ENCODE measurements around the gene ADARB1. TPM values are rescaled to one million over a fixed set of nuclear protein-coding genes. Genes with fewer than 3 reads are reported as not detected.

The ADARB1 gene
- polyA plus RNA-seq, 1 donor (not counting 4 experiments of a cell fraction or from before 2014, with no cell fraction given): 13.0 TPM

DNA sequence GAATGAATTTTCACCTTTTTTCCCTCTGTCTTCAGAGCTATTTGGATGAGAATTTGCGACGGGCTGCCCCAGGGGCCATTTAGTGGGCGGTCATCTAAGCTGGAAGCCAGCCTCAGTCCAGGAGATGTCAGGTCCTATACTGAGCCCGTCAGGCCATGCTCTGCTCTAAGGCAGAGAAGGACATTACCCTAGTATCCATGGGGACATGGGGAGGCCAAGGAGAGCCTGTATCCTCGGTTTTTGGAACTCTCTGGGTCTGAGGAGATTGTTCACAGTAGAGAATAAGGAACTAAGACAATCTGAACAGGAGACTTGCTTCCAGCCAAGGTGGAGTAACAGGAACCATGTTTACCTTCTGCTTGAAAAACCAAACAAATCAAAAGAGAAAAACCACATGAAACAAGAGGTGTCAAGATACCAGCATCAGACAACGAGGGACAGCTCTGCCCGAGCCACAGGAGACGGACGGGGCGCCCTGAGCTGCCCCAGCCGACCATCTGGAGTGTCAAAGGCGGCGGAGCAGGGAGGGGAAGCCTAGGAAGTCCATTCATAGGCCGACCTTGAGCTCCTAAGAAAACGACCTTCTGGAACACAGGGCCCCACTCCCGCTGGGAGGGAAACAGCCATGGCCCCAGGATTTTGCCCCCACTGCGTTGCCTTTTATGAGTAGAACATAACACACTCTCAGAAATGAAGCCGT is 20.0 kb upstream of the ADARB1 start:
- dilution Hi-C loops (cut with MboI; ENCODE audit: extremely low pct_ligation_motif_present, low sequenced_read_pairs): no loop called here

DNA sequence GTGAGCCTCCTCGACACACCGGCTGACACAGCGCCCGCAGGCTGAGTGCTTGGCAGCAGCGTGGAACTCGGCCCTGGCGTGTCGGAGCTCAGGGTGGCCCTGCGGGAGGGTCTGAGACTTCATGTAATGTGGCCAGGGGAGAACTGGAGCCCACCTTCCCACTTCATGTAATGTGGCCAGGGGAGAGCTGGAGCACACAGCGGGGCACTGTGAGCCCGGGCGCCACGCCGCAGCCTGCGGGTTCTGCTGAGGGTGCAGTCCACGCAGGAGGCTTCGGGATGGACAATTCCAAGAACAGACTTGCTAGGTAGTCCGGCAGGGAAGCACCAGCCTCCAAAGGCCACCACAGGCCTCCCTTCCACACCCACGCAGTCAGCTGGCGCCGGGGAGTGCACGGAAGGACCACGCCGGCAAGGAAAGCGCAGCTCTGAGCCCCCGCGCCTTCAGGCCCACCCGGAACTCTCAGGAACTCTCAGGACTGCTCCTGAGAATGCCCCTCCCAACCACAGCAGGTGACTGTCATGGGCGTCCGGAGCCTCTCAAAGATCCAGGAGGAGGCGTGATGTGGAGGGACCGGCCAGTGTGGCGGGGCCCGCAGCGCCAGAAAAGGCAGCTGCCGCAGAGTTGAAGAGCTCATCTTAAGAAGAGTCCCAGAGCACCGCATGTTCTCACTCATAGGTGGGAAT is 19.3 kb upstream of the ADARB1 start:
- H4K20me1 ChIP-seq (ENCODE audit: control insufficient read depth, extremely low read depth, insufficient read depth, low read length): no peaks in the 10 kb centered on the region
- H3K27ac ChIP-seq (ENCODE audit: control insufficient read depth, insufficient read depth, low read length): no peak overlapping the region
- TF ChIP-seq, protein P1, sequence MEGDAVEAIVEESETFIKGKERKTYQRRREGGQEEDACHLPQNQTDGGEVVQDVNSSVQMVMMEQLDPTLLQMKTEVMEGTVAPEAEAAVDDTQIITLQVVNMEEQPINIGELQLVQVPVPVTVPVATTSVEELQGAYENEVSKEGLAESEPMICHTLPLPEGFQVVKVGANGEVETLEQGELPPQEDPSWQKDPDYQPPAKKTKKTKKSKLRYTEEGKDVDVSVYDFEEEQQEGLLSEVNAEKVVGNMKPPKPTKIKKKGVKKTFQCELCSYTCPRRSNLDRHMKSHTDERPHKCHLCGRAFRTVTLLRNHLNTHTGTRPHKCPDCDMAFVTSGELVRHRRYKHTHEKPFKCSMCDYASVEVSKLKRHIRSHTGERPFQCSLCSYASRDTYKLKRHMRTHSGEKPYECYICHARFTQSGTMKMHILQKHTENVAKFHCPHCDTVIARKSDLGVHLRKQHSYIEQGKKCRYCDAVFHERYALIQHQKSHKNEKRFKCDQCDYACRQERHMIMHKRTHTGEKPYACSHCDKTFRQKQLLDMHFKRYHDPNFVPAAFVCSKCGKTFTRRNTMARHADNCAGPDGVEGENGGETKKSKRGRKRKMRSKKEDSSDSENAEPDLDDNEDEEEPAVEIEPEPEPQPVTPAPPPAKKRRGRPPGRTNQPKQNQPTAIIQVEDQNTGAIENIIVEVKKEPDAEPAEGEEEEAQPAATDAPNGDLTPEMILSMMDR (optimal IDR thresholded peaks at IDR 0.05 in 1 of 3, IDR thresholded peaks at IDR 0.05 in 1 of 3, conservative IDR thresholded peaks at IDR 0.05 in 1 of 3; ENCODE audit: extremely low read depth in 1 of 3, insufficient read depth in 2 of 3, low read length in 3 of 3): no peak
- TF ChIP-seq EZH2 (IDR thresholded peaks at IDR 0.05; ENCODE audit: low read length): no peak
- H3K79me2 ChIP-seq (ENCODE audit: control insufficient read depth, insufficient read depth, low read length): no peaks in the 10 kb centered on the region
- no peak overlapping the region for H3K4me3 ChIP-seq (ENCODE audit: control insufficient read depth in 2 of 3, extremely low read depth in 1 of 3, insufficient read depth in 2 of 3, low read depth in 1 of 3, low read length in 3 of 3)
- H3K4me2 ChIP-seq (ENCODE audit: control insufficient read depth, extremely low read depth, insufficient read depth, low read depth, low read length): no peak overlapping the region
- DNase-seq (ENCODE audit: low read depth, low spot score): no peak
- no peak overlapping the region for H2AFZ ChIP-seq (ENCODE audit: control insufficient read depth, low read length)
- FAIRE-seq: no peak
- no peaks in the 10 kb centered on the region for H3K36me3 ChIP-seq (ENCODE audit: control insufficient read depth in 2 of 2, extremely low read depth in 1 of 2, insufficient read depth in 2 of 2, low read length in 2 of 2)
- no peaks in the 10 kb centered on the region for H3K4me1 ChIP-seq (ENCODE audit: control insufficient read depth, extremely low read depth, insufficient read depth, low read length)
- H3K27me3 ChIP-seq (ENCODE audit: control insufficient read depth, extremely low read depth, insufficient read depth, low read length): peaks cover 22% of the 10 kb centered on the region
- no peaks in the 10 kb centered on the region for H3K9me3 ChIP-seq (ENCODE audit: control insufficient read depth, low read depth, low read length)
- no peaks in the 10 kb centered on the region for H3K9me1 ChIP-seq (ENCODE audit: control insufficient read depth, extremely low read depth, insufficient read depth, low read length)
- dilution Hi-C loops (cut with MboI; ENCODE audit: extremely low pct_ligation_motif_present, low sequenced_read_pairs): no loop called here
- H3K9ac ChIP-seq (ENCODE audit: control insufficient read depth, extremely low read depth, insufficient read depth, low read length): no peak overlapping the region

More for the DNA sequence above, 20.0 kb upstream of the ADARB1 start:
- FAIRE-seq: no peak
- DNase-seq (ENCODE audit: low read depth, low spot score): no peak
- H4K20me1 ChIP-seq (ENCODE audit: control insufficient read depth, extremely low read depth, insufficient read depth, low read length): no peaks in the 10 kb centered on the region
- H3K27ac ChIP-seq (ENCODE audit: control insufficient read depth, insufficient read depth, low read length): no peak overlapping the region
- H3K9me3 ChIP-seq (ENCODE audit: control insufficient read depth, low read depth, low read length): no peaks in the 10 kb centered on the region
- H3K4me2 ChIP-seq (ENCODE audit: control insufficient read depth, extremely low read depth, insufficient read depth, low read depth, low read length): no peak overlapping the region
- H3K27me3 ChIP-seq (ENCODE audit: control insufficient read depth, extremely low read depth, insufficient read depth, low read length): peaks cover 27% of the 10 kb centered on the region
- H3K4me1 ChIP-seq (ENCODE audit: control insufficient read depth, extremely low read depth, insufficient read depth, low read length): no peaks in the 10 kb centered on the region
- H3K9ac ChIP-seq (ENCODE audit: control insufficient read depth, extremely low read depth, insufficient read depth, low read length): no peak overlapping the region
- no peak overlapping the region for H3K4me3 ChIP-seq (ENCODE audit: control insufficient read depth in 2 of 3, extremely low read depth in 1 of 3, insufficient read depth in 2 of 3, low read depth in 1 of 3, low read length in 3 of 3)
- H3K79me2 ChIP-seq (ENCODE audit: control insufficient read depth, insufficient read depth, low read length): no peaks in the 10 kb centered on the region
- TF ChIP-seq EZH2 (IDR thresholded peaks at IDR 0.05; ENCODE audit: low read length): no peak
- H2AFZ ChIP-seq (ENCODE audit: control insufficient read depth, low read length): no peak overlapping the region
- no peaks in the 10 kb centered on the region for H3K36me3 ChIP-seq (ENCODE audit: control insufficient read depth in 2 of 2, extremely low read depth in 1 of 2, insufficient read depth in 2 of 2, low read length in 2 of 2)
- H3K9me1 ChIP-seq (ENCODE audit: control insufficient read depth, extremely low read depth, insufficient read depth, low read length): no peaks in the 10 kb centered on the region
